GM12878 (cell line): ENCODE measurements around the gene ATXN2. TPM values are rescaled to one million over a fixed set of nuclear protein-coding genes. Genes with fewer than 3 reads are reported as not detected.
A peak's percentile ranks its signal among the peaks of the same experiment; 100 is the strongest.

Experiments used
- CHD4 ChIP-seq: fragments of 200-600 bp; sonication (generic); IDR thresholded peaks from 2 replicates; pipeline ENCODE4 v1.6.1; 2016; ENCODE audit warnings: mild to moderate bottlenecking
- EED ChIP-seq: sonication (generic); IDR thresholded peaks from 2 replicates; pipeline ENCODE4 v1.6.1; 2016; ENCODE audit warnings: antibody characterized with exemption, low read depth
- GATAD2B ChIP-seq: fragments of 450-650 bp; conservative IDR thresholded peaks from 2 replicates; pipeline ENCODE4 v1.6.1; 2017; ENCODE audit warnings: low read depth, mild to moderate bottlenecking, moderate library complexity
- IKZF2 ChIP-seq, 2 experiments: fragments of 450-650 bp; IDR thresholded peaks; 2 replicates each; pipeline ENCODE4 v1.6.1; 2017; ENCODE audit warnings: mild to moderate bottlenecking in 2 of 2, moderate library complexity in 2 of 2
- MYB ChIP-seq: fragments of 150-350 bp; IDR thresholded peaks from 2 replicates; pipeline ENCODE4 v1.6.1; 2014; ENCODE audit warnings: mild to moderate bottlenecking, low read depth, low read length, borderline replicate concordance
- PBX3 ChIP-seq: IDR thresholded peaks from 2 replicates; pipeline ENCODE4 v1.6.1; 2011; ENCODE audit warnings: mild to moderate bottlenecking, low read depth, low read length, moderate library complexity; ENCODE audit not compliant: insufficient replicate concordance
- PKNOX1 ChIP-seq: fragments of 450-650 bp; IDR thresholded peaks from 2 replicates; pipeline ENCODE4 v1.6.1; 2016; ENCODE audit warnings: mild to moderate bottlenecking
- SMARCA5 ChIP-seq: fragments of 450-650 bp; IDR thresholded peaks from 2 replicates; pipeline ENCODE4 v1.6.1; 2017; ENCODE audit warnings: mild to moderate bottlenecking
- SPI1 ChIP-seq: IDR thresholded peaks from 2 replicates; pipeline ENCODE4 v1.6.1; 2011; ENCODE audit warnings: low read depth, mild to moderate bottlenecking, low read length, moderate library complexity, borderline replicate concordance; ENCODE audit not compliant: insufficient read depth
- SRF ChIP-seq, 2 experiments: IDR thresholded peaks; 2 replicates each; pipeline ENCODE4 v1.6.1; 2011; ENCODE audit warnings: low read depth in 2 of 2, low read length in 2 of 2, mild to moderate bottlenecking in 1 of 2, moderate library complexity in 1 of 2
- STAT3 ChIP-seq: IDR thresholded peaks from 2 replicates; pipeline ENCODE4 v1.6.1; 2011; ENCODE audit warnings: low read depth, low read length, improper control_type of control experiment
- TCF7 ChIP-seq: IDR thresholded peaks from 2 replicates; pipeline ENCODE4 v1.6.1; 2014; ENCODE audit warnings: antibody characterized with exemption, borderline replicate concordance
- polyA plus RNA-seq, 11 experiments: library from polyadenylated mRNA; depleted of rRNA in 4 of 11; unstranded in 6 of 11; stranded (reverse) in 5 of 11; fragments of >200 nt; fragmentation: Nextera tagmentation in 4 of 11; fragmentation: Illumina TruSeq in 1 of 11; extraction: Ambion mirVana in 4 of 11; extraction: Trizol in 1 of 11; gene quantifications; 1 replicate in 1 of 11; 2 replicates in 10 of 11; pipeline versions ENCODE4 v1.2.1 to v1.2.3, GENCODE V29; 2011 to 2016; ENCODE audit warnings: inconsistent platforms in 2 of 11, missing spikeins in 2 of 11, low read depth in 1 of 11
- total RNA-seq, 4 experiments: library from RNA; depleted of rRNA in 3 of 4; stranded (reverse); fragments of >200 nt in 3 of 4; fragmentation: Illumina TruSeq in 1 of 4; extraction: Trizol in 1 of 4; gene quantifications; 2 replicates each; pipeline versions ENCODE4 v1.2.1 to v1.2.3, GENCODE V29; 2013 to 2021
- TF ChIP-seq, protein P1 (sequence below): fragments of 450-650 bp; IDR thresholded peaks from 2 replicates; pipeline ENCODE4 v1.6.1; 2017; ENCODE audit warnings: mild to moderate bottlenecking, low read depth, inconsistent platforms; ENCODE audit not compliant: poor library complexity, severe bottlenecking
- TF ChIP-seq, protein P2 (sequence below): IDR thresholded peaks from 2 replicates; pipeline ENCODE4 v1.6.1; 2012; ENCODE audit warnings: low read length, inconsistent platforms
- TF ChIP-seq, protein P3 (sequence below): fragments of 450-650 bp; IDR thresholded peaks from 2 replicates; pipeline ENCODE4 v1.6.1; 2016; ENCODE audit warnings: mild to moderate bottlenecking, moderate library complexity, borderline replicate concordance

The ATXN2 gene
- total and polyA plus RNA-seq, 10 of the 15 experiments (the other 5 are each of a cell fraction or from before 2014, with no cell fraction given): 8.8 to 31.5 (median 19.0) TPM

DNA sequence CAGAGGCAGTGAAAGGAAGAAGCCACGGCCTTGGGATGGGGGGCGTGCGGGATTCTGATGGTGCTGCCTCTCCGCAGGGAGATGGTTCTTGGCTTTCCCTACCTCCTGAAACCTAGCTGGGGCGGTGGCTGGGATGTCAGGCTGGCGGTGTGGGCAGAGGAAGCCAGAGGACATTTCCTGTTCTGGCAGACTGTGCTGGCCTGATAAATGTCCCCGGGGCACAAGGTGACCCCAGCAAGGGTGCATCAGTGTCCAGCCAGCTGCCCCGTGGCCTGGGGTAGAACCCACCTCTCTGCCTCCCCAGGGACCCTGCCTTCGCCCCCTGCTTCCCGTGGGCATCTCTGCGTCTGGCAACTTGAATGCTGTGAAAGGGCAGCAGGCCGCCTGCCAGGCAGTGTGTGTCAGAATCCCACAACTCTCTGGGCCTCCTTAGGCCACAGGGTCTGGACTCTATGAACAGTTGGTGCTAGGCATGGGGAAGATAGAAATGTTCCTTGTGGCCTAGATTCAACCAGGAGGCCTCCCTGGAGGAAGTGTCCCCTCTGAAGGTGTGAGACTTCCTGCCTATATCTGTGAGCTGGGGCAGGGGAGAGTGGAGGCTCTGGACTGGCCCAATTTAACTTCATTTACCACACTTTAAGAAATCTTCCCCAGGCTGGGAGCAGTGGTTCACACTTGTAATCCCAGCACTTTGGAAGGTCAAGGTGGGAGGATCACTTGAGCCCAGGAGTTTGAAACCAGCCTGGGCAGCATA lies 188.5 kb downstream of the ATXN2 start (continued):
- TF ChIP-seq PBX3 (no peak), STAT3 (no peak), SPI1 (peak; percentile 19; the same call in 1 of the 2 replicates), TCF7 (no peak), CHD4 (no peak), SRF (IDR thresholded peaks at IDR 0.05; ENCODE audit: low read depth in 2 of 2, low read length in 2 of 2) (no peak), GATAD2B (no peak), EED (no peak), SMARCA5 (peak; percentile 95), MYB (no peak), IKZF2 (IDR thresholded peaks at IDR 0.05) (no peak), PKNOX1 (no peak)
- TF ChIP-seq, protein P1, sequence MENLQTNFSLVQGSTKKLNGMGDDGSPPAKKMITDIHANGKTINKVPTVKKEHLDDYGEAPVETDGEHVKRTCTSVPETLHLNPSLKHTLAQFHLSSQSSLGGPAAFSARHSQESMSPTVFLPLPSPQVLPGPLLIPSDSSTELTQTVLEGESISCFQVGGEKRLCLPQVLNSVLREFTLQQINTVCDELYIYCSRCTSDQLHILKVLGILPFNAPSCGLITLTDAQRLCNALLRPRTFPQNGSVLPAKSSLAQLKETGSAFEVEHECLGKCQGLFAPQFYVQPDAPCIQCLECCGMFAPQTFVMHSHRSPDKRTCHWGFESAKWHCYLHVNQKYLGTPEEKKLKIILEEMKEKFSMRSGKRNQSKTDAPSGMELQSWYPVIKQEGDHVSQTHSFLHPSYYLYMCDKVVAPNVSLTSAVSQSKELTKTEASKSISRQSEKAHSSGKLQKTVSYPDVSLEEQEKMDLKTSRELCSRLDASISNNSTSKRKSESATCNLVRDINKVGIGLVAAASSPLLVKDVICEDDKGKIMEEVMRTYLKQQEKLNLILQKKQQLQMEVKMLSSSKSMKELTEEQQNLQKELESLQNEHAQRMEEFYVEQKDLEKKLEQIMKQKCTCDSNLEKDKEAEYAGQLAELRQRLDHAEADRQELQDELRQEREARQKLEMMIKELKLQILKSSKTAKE: peak; percentile 41
- TF ChIP-seq, protein P2, sequence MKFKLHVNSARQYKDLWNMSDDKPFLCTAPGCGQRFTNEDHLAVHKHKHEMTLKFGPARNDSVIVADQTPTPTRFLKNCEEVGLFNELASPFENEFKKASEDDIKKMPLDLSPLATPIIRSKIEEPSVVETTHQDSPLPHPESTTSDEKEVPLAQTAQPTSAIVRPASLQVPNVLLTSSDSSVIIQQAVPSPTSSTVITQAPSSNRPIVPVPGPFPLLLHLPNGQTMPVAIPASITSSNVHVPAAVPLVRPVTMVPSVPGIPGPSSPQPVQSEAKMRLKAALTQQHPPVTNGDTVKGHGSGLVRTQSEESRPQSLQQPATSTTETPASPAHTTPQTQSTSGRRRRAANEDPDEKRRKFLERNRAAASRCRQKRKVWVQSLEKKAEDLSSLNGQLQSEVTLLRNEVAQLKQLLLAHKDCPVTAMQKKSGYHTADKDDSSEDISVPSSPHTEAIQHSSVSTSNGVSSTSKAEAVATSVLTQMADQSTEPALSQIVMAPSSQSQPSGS: no peak
- TF ChIP-seq, protein P3, sequence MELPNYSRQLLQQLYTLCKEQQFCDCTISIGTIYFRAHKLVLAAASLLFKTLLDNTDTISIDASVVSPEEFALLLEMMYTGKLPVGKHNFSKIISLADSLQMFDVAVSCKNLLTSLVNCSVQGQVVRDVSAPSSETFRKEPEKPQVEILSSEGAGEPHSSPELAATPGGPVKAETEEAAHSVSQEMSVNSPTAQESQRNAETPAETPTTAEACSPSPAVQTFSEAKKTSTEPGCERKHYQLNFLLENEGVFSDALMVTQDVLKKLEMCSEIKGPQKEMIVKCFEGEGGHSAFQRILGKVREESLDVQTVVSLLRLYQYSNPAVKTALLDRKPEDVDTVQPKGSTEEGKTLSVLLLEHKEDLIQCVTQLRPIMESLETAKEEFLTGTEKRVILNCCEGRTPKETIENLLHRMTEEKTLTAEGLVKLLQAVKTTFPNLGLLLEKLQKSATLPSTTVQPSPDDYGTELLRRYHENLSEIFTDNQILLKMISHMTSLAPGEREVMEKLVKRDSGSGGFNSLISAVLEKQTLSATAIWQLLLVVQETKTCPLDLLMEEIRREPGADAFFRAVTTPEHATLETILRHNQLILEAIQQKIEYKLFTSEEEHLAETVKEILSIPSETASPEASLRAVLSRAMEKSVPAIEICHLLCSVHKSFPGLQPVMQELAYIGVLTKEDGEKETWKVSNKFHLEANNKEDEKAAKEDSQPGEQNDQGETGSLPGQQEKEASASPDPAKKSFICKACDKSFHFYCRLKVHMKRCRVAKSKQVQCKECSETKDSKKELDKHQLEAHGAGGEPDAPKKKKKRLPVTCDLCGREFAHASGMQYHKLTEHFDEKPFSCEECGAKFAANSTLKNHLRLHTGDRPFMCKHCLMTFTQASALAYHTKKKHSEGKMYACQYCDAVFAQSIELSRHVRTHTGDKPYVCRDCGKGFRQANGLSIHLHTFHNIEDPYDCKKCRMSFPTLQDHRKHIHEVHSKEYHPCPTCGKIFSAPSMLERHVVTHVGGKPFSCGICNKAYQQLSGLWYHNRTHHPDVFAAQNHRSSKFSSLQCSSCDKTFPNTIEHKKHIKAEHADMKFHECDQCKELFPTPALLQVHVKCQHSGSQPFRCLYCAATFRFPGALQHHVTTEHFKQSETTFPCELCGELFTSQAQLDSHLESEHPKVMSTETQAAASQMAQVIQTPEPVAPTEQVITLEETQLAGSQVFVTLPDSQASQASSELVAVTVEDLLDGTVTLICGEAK: peak; percentile 37; the same call in 1 of the 2 replicates
- TF ChIP-seq, all 136 proteins: peak for 4
